HepG2 (cell line): ENCODE measurements around the gene PTPRN. TPM values are rescaled to one million over a fixed set of nuclear protein-coding genes. Genes with fewer than 3 reads are reported as not detected.
A peak's percentile ranks its signal among the peaks of the same experiment; 100 is the strongest.

Source experiments
- FOXA3 ChIP-seq: IDR thresholded peaks from 2 replicates; pipeline ENCODE4 v1.6.1; 2016; ENCODE audit warnings: missing genetic modification reagents, missing compliant biosample characterization
- HMG20A ChIP-seq: IDR thresholded peaks from 2 replicates; pipeline ENCODE4 v1.6.1; 2016; ENCODE audit warnings: borderline replicate concordance
- IKZF4 ChIP-seq: sonication (generic); formaldehyde crosslinking; IDR thresholded peaks from 2 replicates; pipeline ENCODE4 v1.5.1; 2020; ENCODE audit warnings: borderline replicate concordance, mild to moderate bottlenecking, low read depth, missing genetic modification reagents; ENCODE audit errors: not compliant biosample characterization
- KDM5A ChIP-seq: fragments of 200-600 bp; sonication (generic); IDR thresholded peaks from 2 replicates; pipeline ENCODE4 v1.7.0; 2018; ENCODE audit warnings: antibody characterized with exemption, mild to moderate bottlenecking, low read length, borderline replicate concordance
- NFE2 ChIP-seq: sonication (generic); formaldehyde crosslinking; IDR thresholded peaks from 2 replicates; pipeline ENCODE4 v1.4.0; 2020; ENCODE audit warnings: missing genetic modification reagents
- NFIC ChIP-seq: IDR thresholded peaks from 2 replicates; pipeline ENCODE4 v1.6.1; 2012; ENCODE audit warnings: mild to moderate bottlenecking, low read length, inconsistent platforms
- PAF1 ChIP-seq: IDR thresholded peaks from 2 replicates; pipeline ENCODE4 v1.6.1; 2016; ENCODE audit warnings: missing genetic modification reagents, missing compliant biosample characterization
- RFX3 ChIP-seq: IDR thresholded peaks from 2 replicates; pipeline ENCODE4 v1.6.1; 2016; ENCODE audit warnings: missing biosample characterization, missing genetic modification reagents
- THYN1 ChIP-seq: sonication (generic); formaldehyde crosslinking; IDR thresholded peaks from 2 replicates; pipeline ENCODE4 v1.8.1; 2023; ENCODE audit warnings: low read depth, mild to moderate bottlenecking, moderate library complexity, missing genetic modification reagents, borderline replicate concordance
- ZNF121 ChIP-seq: sonication (generic); formaldehyde crosslinking; IDR thresholded peaks from 2 replicates; pipeline ENCODE4 v1.5.0; 2020; ENCODE audit warnings: mild to moderate bottlenecking, missing genetic modification reagents
- ZNF446 ChIP-seq: sonication (generic); formaldehyde crosslinking; IDR thresholded peaks from 2 replicates; pipeline ENCODE4 v1.5.0; 2020; ENCODE audit warnings: mild to moderate bottlenecking, missing genetic modification reagents
- polyA plus RNA-seq, 8 experiments: library from polyadenylated mRNA; depleted of rRNA in 3 of 8; stranded (reverse) in 7 of 8; unstranded in 1 of 8; fragments of >200 nt; fragmentation: Illumina TruSeq in 4 of 8; extraction: Trizol in 4 of 8; gene quantifications; 2 replicates each; pipeline versions ENCODE4 v1.2.1 to v1.2.3, GENCODE V29; 2011 to 2016; ENCODE audit warnings: low read depth in 4 of 8, missing spikeins in 1 of 8, mixed read lengths in 1 of 8; ENCODE audit not compliant: insufficient read depth in 1 of 8
- total RNA-seq, 5 experiments: library from RNA; depleted of rRNA; stranded (reverse); fragments of >200 nt; fragmentation: Illumina TruSeq; extraction: Trizol; gene quantifications; 2 replicates each; pipeline ENCODE4 v1.2.3, GENCODE V29; 2016; ENCODE audit warnings: low read depth in 1 of 5
- TF ChIP-seq, protein P1 (sequence below): sonication (generic); formaldehyde crosslinking; IDR thresholded peaks from 2 replicates; pipeline ENCODE4 v1.4.0; 2020; ENCODE audit warnings: missing genetic modification reagents, borderline replicate concordance
- TF ChIP-seq, protein P2 (sequence below): sonication (generic); formaldehyde crosslinking; IDR thresholded peaks from 2 replicates; pipeline ENCODE4 v1.4.0; 2020; ENCODE audit warnings: missing genetic modification reagents
- TF ChIP-seq, protein P3 (sequence below): sonication (generic); formaldehyde crosslinking; IDR thresholded peaks from 2 replicates; pipeline ENCODE4 v1.5.0; 2020; ENCODE audit warnings: missing genetic modification reagents
- TF ChIP-seq, protein P4 (sequence below): sonication (generic); formaldehyde crosslinking; IDR thresholded peaks from 2 replicates; pipeline ENCODE4 v1.4.0; 2020; ENCODE audit warnings: mild to moderate bottlenecking, missing genetic modification reagents

The PTPRN gene
- total and polyA plus RNA-seq, 2 of the 13 experiments (the other 11 are each of a cell fraction or from before 2014, with no cell fraction given): 0.26 TPM; not detected in 1

DNA sequence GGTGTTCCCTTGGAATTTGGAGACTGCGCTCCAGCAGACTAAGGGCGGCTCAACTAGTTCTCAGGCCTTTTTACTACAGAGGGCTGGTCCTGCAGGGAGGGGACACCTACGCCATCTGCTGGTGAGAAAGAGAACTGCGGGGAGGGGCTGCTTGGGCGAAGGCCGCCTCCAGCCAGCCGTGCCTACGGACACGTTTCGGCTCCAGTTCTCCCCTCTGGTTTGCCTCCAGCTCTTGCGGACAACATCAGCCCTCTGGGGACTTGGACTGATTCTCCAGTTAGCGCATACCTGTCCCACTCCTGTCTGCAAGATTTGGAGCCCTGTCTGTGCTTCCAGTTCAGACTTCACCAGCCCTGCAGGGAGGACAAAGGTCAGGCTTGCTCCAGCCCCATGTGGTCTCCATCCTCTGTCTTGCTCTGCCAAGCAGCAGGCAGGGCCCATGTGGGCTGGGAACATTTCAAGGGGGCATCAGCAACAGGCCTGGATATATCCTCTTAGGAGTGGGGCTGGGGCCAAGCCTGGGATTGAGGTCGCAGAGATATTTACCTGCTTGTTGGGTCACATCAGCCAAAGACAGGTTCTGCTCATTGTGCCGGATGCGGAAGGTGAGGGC, 10.3 kb downstream of the PTPRN start (continued):
- TF ChIP-seq IKZF4 (CRISPR knock-in tag) (no peak), KDM5A (no peak), ZNF446 (CRISPR knock-in tag) (no peak), HMG20A (CRISPR knock-in tag) (no peak), RFX3 (CRISPR knock-in tag) (no peak), FOXA3 (CRISPR knock-in tag) (no peak), NFIC (no peak), NFE2 (CRISPR knock-in tag) (no peak), THYN1 (CRISPR knock-in tag) (no peak), ZNF121 (no peak; the same call in 1 of the 2 replicates), PAF1 (CRISPR knock-in tag) (no peak)
- TF ChIP-seq, protein P1, sequence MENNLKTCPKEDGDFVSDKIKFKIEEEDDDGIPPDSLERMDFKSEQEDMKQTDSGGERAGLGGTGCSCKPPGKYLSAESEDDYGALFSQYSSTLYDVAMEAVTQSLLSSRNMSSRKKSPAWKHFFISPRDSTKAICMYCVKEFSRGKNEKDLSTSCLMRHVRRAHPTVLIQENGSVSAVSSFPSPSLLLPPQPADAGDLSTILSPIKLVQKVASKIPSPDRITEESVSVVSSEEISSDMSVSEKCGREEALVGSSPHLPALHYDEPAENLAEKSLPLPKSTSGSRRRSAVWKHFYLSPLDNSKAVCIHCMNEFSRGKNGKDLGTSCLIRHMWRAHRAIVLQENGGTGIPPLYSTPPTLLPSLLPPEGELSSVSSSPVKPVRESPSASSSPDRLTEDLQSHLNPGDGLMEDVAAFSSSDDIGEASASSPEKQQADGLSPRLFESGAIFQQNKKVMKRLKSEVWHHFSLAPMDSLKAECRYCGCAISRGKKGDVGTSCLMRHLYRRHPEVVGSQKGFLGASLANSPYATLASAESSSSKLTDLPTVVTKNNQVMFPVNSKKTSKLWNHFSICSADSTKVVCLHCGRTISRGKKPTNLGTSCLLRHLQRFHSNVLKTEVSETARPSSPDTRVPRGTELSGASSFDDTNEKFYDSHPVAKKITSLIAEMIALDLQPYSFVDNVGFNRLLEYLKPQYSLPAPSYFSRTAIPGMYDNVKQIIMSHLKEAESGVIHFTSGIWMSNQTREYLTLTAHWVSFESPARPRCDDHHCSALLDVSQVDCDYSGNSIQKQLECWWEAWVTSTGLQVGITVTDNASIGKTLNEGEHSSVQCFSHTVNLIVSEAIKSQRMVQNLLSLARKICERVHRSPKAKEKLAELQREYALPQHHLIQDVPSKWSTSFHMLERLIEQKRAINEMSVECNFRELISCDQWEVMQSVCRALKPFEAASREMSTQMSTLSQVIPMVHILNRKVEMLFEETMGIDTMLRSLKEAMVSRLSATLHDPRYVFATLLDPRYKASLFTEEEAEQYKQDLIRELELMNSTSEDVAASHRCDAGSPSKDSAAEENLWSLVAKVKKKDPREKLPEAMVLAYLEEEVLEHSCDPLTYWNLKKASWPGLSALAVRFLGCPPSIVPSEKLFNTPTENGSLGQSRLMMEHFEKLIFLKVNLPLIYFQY (CRISPR knock-in tag): no peak
- TF ChIP-seq, protein P2, sequence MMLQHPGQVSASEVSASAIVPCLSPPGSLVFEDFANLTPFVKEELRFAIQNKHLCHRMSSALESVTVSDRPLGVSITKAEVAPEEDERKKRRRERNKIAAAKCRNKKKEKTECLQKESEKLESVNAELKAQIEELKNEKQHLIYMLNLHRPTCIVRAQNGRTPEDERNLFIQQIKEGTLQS (CRISPR knock-in tag): no peak
- TF ChIP-seq, protein P3, sequence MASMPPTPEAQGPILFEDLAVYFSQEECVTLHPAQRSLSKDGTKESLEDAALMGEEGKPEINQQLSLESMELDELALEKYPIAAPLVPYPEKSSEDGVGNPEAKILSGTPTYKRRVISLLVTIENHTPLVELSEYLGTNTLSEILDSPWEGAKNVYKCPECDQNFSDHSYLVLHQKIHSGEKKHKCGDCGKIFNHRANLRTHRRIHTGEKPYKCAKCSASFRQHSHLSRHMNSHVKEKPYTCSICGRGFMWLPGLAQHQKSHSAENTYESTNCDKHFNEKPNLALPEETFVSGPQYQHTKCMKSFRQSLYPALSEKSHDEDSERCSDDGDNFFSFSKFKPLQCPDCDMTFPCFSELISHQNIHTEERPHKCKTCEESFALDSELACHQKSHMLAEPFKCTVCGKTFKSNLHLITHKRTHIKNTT (CRISPR knock-in tag): no peak
- TF ChIP-seq, protein P4, sequence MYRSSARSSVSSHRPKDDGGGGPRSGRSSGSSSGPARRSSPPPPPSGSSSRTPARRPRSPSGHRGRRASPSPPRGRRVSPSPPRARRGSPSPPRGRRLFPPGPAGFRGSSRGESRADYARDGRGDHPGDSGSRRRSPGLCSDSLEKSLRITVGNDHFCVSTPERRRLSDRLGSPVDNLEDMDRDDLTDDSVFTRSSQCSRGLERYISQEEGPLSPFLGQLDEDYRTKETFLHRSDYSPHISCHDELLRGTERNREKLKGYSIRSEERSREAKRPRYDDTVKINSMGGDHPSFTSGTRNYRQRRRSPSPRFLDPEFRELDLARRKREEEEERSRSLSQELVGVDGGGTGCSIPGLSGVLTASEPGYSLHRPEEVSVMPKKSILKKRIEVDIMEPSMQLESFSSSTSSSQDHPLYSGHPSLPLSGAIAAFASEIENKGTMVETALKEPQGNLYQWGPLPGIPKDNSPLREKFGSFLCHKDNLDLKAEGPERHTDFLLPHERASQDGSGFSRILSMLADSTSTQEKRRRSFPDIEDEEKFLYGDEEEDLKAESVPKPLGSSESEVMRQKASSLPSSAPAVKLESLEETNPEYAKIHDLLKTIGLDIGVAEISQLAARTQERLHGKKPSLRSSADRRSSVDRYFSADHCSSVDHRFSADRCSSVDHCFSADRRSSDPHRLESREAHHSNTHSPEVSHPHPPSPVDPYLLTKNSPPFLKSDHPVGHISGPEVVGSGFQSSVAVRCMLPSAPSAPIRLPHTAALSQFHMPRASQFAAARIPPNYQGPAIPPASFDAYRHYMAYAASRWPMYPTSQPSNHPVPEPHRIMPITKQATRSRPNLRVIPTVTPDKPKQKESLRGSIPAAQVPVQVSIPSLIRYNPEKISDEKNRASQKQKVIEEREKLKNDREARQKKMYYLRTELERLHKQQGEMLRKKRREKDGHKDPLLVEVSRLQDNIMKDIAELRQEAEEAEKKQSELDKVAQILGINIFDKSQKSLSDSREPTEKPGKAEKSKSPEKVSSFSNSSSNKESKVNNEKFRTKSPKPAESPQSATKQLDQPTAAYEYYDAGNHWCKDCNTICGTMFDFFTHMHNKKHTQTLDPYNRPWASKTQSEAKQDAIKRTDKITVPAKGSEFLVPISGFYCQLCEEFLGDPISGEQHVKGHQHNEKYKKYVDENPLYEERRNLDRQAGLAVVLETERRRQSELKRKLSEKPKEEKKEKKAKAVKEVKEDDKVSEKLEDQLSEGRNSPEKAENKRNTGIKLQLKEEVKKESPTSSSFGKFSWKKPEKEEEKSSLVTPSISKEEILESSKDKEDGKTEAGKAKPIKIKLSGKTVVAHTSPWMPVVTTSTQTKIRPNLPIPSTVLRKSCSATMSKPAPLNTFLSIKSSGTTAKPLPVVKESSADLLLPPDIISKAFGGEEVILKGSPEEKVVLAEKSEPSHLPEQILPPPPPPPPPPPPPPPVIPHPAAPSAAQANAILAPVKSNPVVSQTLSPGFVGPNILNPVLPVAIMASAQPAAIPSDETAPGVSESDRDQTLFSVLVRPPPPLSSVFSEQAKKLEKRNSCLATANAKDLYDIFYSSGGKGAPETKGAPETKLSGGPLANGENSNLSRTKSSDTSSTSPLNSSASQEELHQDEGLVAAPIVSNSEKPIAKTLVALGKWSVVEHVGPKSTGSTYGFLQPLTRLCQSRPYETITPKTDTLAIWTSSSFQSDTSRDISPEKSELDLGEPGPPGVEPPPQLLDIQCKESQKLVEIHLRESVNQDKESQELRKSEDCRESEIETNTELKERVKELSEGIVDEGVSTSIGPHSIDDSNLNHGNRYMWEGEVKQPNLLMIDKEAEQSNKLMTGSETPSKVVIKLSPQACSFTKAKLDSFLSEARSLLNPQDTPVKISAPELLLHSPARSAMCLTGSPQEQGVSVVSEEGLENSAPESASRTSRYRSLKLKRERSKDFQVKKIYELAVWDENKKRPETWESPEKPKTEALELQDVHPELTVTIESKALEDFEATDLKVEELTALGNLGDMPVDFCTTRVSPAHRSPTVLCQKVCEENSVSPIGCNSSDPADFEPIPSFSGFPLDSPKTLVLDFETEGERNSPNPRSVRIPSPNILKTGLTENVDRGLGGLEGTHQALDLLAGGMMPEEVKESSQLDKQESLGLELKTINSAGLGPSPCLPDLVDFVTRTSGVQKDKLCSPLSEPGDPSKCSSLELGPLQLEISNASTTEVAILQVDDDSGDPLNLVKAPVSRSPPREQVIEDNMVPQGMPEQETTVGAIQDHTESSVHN (CRISPR knock-in tag): 0 out of 2 replicates have a peak, but pooled peaks have one; percentile 2
